ENCODE data around the gene SPI1.

SPI1 gene

GRCh38 chr11:47357985-47358730 is 20.2 kb downstream of the SPI1 start:
- no peak for DNase-seq (ENCODE audit: low spot score)

GRCh38 chr11:47356998-47357329 is 21.4 kb downstream of the SPI1 start:
- DNase-seq (ENCODE audit: low spot score) = no peak

DNA sequence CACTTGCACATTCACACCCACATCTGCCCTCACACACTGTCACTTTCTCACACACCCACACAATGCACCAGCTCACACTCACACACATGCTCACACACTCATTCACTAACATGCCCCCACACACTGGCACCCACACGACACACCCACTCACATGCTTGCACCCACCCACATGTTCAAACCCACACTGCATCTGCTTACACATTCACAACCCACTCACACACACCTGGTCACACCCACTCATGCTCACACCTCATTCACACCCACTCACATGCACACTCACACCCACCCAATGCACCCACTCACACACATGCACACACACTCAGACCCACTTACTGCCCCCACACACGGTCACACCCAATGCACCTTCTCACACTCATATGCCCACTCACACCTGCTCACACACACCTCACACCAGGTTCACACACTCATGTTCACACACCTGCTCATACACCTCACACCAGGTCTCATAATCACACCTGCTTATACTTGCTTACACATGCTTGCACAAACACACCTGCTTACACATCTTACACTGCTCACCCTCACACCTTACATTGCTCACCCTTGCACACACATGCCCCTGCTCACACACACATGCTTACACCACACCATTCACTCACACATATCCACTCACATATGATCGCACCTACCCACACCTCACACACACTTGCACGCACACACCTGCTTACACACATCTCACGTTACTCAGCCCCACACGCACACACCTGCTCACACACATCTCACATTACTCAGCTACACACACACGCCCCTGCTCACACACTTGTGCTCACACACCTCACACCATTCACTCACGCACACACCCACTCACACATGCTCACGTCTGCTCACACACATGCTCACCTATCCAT is 22.0 kb downstream of the SPI1 start:
- no peak for DNase-seq (ENCODE audit: low spot score)

- no peak for DNase-seq (ENCODE audit: low spot score)
Observed at GRCh38 chr11:47355283-47356128, 22.8 kb downstream of the SPI1 start.

DNA sequence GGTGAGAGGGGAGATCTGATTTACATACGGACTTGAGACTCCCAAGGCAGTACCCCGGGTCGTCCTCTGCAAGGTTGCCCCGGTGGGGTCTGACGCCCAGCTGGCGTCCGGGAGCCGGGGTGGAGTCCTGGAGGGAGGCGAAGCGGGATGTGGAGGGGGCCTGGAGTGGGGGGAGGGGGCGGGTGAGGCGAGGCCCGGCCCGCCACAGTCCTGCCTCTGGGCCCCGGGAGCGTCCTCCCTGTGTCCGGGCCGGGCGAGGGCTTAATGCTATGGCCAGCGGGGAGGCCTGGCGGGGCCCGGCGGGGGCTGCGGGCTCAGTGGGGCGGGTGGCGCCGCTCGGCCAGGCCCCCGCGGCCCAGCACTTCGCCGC is 23.4 kb downstream of the SPI1 start:
- DNase-seq (ENCODE audit: low spot score) = no peak

GRCh38 chr11:47353978-47354774 is 24.2 kb downstream of the SPI1 start:
- DNase-seq (ENCODE audit: low spot score) = no peak

DNA sequence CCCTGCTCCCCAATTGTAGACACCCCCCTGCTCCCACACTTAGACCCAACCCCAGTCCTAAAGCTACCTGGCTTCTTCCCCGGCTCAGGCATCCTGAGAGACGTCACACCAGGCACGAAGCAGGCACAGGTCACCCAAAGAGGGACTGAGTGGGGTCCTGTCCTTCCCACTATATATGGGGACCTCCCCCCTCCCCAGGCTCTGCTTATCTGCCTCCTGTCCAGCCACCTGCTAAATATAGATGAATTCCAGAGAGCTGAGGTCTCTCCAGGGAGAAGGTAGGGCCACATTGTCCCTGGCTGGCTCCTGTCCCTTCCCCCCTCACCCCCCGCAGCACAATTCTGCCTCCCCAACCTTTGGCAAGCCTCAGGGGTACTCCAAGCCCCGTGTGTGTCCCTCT is 25.8 kb downstream of the SPI1 start, which contains the start of gene MYBPC3:
Gene MYBPC3, minus strand, starts transcription at position 147 of the 400 bp plus-strand sequence. Its CDS starts 55 bp downstream, at position 92.
- no peak for DNase-seq (ENCODE audit: low spot score)

DNA sequence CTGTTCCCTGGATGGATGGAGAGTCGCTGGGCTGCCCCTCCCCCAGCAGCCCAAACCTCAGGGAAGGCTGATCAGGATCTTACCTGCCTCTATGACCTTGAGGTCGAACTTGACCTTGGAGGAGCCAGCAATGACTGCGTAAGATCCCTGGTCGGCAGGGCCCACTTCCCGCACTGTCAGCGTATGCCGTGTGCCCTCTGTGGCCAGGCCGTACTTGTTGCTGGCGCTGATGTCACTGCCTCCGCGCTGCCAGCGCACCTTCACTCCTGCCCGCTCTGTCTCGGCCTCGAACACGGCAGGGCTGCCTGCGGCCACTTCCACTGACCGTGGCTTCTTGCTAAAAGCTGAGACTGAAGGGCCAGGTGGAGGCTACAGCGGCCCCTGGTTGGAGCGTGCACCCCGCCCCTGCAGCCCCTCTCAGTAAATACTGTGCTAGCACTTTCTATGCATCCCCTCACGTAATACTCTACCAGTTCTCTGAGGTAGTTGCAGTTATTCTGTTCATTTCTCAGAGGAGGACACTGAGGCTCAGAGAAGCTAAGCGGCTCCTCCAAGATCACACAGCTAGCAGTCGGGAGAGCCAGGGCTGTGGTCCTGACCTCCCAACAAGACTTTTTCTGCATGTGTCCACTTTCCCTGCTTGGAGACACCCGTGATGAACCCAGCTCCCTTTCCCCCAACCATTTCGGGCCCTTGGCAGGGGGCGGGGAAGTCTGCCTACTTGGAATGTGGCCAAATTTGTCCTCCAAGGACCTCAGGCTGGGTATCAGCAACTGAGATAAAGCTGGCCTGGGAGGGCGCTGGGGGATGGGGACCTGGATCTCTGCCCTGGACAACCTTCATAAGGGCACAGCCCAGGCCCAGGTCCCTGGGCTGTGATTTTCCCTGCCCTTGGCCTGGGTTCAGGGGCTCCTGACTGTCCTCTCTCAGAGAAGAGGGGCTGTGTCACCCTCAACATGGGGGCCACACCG is 26.9 kb downstream of the SPI1 start:
- DNase-seq (ENCODE audit: low spot score) = no peak

DNA sequence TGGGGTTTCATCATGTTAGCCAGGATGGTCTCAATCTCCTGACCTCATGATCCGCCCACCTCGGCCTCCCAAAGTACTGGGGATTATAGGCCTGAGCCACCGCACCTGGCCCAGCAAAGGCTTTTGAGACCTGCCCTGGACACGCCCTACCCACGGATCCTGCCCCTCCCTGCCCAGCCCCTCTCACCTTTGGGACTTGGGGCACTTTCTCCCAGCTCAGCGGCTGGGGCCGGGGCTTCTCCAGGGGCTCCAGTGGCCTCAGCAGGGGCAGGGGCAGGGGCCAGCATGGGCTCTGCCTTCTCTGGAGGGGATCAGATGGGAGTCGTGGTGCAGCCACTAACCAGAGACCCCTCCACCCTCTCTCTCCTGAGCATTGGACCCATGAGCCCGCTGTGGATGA is 28.0 kb downstream of the SPI1 start:
- DNase-seq (ENCODE audit: low spot score) = no peak

DNA sequence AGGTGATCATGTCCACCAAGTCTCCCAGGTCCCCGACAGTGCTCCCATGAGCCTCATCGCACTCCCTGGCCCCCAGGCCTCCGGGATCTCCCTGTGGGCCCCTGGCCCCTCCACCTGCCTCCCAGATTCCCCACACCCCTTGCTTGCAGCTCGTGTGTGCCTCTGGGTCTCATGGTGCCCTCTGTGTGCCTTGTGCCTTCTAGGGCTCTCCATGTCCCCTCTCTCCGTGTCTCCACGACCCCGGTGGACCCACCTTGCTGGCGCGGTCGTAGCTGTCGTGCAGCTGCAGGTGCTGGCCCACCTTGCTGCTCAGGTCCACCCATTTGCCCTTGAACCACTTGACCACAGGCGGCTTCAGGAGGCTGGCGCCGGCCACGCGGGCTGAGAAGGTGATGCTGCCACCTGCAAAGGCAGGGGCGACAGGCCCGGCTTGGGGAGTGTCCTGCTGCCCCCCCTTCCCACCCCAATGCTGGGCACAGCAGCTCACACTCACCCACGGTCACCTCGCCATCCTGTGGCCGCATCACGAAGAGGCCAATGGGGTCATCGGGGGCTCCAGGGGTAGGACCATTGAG is 28.7 kb downstream of the SPI1 start:
- DNase-seq (ENCODE audit: low spot score) = no peak

GRCh38 chr11:47348859-47349258 is 29.5 kb downstream of the SPI1 start:
- peak; percentile 67 for DNase-seq (ENCODE audit: low spot score)

DNA sequence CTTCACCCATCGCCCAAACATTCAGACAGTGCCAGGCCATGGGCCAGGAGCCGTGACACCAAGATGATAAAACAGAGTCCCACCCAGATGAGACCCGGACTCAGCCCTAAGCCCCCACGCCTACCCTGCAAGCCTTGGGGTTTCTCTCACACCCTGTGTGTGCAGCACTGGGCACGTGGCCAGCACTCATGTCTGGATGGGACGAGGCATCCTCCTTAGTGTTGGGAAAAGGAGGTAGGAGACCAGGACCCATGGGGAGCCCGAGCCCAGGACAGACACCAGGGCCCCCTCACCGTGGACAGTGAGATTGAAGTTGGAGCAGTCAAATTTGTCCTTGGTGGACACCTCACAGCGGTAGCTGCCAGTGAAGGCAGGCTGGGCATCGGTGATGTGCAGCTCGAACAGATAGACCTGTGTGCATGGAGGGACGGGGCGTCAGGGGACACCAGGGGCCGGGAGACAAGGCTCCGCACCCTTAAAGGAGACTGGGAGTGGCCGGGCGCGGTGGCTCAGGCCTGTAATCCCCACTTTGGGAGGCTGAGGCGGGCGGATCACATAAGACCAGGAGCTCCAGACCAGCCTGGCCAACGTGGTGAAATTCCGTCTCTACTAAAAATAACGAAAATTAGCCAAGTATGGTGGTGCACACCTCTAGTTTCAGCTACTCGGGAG is 30.1 kb downstream of the SPI1 start:
- no peak for DNase-seq (ENCODE audit: low spot score)

DNA sequence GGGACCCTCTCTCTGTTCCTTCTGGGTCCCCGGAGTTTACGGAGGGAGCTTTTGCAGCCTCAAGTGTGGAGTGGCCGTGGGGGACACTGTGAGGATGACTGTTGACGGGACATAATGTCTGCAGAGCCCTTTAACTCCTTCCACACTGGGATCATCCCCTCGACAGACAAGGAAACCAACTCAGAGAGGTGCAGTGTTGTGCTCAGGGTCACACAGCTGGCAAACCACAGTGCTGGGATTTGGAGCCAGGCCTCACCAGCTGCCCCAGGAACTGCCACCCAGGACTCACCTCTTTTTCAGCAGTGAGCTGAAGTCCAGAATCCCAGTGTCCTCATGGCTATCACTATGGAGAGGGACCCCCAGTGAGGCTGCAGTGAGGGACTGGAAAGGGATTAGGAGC is 31.2 kb downstream of the SPI1 start:
- no peak for DNase-seq (ENCODE audit: low spot score)

- no peak for DNase-seq (ENCODE audit: low spot score)
Observed at GRCh38 chr11:47345890-47346563, 32.3 kb downstream of the SPI1 start.

DNA sequence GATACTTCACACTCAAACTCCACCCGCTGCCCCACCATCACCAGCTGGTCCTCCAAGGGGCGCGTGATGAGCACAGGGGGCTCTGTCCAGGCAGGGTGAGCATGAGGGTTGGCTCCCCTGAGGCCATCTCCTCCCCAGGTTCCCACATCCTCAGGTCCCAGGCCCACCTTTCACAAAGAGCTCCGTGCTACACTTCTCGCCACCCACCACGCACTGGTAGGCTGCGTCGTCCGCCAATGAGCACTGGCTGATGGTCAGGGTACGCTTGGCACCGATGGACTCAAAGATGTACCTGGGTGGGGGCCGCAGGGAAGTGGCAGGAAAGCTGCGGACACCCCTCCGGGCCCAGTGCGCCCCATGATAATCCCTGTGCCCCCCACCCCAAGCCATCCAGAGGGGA is 35.5 kb downstream of the SPI1 start:
- DNase-seq (ENCODE audit: low spot score) = no peak

GRCh38 chr11:47342036-47342803 is 36.1 kb downstream of the SPI1 start:
- no peak for DNase-seq (ENCODE audit: low spot score)

GRCh38 chr11:47340980-47341775 is 37.2 kb downstream of the SPI1 start:
- no peak for DNase-seq (ENCODE audit: low spot score)

All from germinal center (tissue), 1 donor.